Stimulated activated CD8-positive, alpha-beta memory T cell treated with anti-CD3 and anti-CD28 coated beads, Interleukin-15, amount 100 ng/mL, for 1 hour (primary cell): ENCODE measurements around the gene TAF11L10.
"Not testable (repeated sequence)": the region's sequence is repeated elsewhere in the genome, so short reads cannot be mapped to it uniquely, and the experiment has no call there.

Experiments used
- DNase-seq: peaks from one replicate; pipeline ENCODE4 v3.0.0-alpha.2; 2020; ENCODE audit warnings: low read depth

The TAF11L10 gene

GRCh38 chr5:17597728-17598127, at the start of gene TAF11L10:
Gene TAF11L10 (minus strand): TSS chr5:17597828.
- not testable (repeated sequence) for DNase-seq

DNA sequence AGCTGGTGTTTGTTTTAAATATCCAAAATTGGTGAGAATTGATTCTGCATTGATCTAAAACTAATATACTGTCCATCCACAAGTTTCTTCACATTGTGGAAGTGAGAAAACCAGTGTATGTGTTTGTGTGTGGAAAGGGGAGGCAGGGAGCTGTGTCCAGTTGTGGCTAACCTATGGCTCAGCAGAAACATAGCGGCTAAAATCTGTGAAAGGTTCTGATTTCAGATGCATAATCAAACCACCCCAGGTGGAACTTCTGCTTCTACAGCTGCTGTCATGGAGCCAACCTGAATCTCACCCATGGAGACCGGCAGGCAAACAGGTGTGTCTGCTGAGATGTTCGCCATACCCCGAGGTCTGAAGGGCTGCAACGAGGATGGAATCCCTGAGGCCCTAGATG, 36.5 kb upstream of the TAF11L10 start, which contains the start of gene TAF11L14:
TAF11L14 (plus strand) TSS at position 301 of the 400 bp plus-strand sequence.
- no peak for DNase-seq

GRCh38 chr5:17631788-17632187, 34.2 kb upstream of the TAF11L10 start, which contains the start of gene TAF11L13:
Gene TAF11L13 (plus strand): TSS chr5:17632088.
- not testable (repeated sequence) for DNase-seq

DNA sequence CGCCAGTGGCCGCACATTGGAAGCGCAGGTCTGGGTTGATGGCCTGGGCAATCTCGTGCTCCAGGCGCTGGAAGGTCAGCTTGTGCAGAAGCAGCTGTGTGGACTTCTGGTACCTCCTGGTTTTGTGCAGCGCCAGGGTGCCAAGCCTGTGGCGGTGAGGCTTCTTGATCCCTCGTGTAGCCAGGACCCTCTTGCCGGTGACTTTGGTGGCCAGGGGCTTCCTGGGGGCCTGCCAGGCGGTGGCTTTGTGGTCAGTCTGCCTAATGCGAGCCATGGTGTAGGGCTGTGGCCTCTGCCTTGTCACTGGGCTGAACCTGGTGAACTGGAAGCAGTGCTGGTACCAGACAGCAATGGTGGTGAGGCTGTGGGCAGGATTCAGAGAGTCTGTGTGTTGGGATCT, 28.1 kb upstream of the TAF11L10 start:
- no peak for DNase-seq

- DNase-seq = no peak
These were observed 23.0 kb upstream of the TAF11L10 start for GRCh38 chr5:17620627-17621026.

DNA sequence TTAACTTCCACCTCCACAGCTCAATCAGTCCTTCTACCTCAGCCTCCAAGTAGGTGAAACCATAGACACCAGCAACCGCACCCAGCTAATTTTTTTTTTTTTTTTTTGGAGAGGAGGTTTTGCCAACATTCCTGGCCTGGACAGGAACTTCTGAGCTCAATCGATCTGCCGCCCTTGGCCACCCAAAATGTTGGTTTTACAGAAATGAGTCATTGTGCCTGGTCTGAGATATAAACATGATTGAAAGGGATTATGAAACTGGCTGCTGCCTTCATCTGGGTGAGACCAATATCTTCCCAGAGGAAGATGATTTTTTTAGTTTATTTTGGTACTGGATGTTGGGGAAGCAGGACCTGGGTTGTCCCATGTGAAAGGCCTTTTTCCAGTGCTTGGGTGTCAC, 21.7 kb upstream of the TAF11L10 start:
- DNase-seq = no peak

GRCh38 chr5:17614872-17615605, 17.4 kb upstream of the TAF11L10 start:
- no peak for DNase-seq

GRCh38 chr5:17610092-17610491, 12.5 kb upstream of the TAF11L10 start, which contains the start of gene TAF11L12:
Gene TAF11L12 (plus strand): TSS chr5:17610392.
- DNase-seq = not testable (repeated sequence)

- not testable (repeated sequence) for DNase-seq
These were observed 9.8 kb upstream of the TAF11L10 start for GRCh38 chr5:17607461-17607860.

GRCh38 chr5:17604951-17605350, 7.3 kb upstream of the TAF11L10 start:
- no peak for DNase-seq

- DNase-seq = not testable (repeated sequence)
These were observed 6.3 kb upstream of the TAF11L10 start, which contains the start of gene TAF11L11 for GRCh38 chr5:17603880-17604279. Gene TAF11L11 (plus strand): TSS chr5:17604183.

GRCh38 chr5:17594255-17594654, 3.4 kb downstream of the TAF11L10 start, which contains the start of gene TAF11L9:
Gene TAF11L9 (minus strand): TSS chr5:17594394.
- not testable (repeated sequence) for DNase-seq

- DNase-seq = not testable (repeated sequence)
These were observed 6.8 kb downstream of the TAF11L10 start, which contains the start of gene TAF11L8 for GRCh38 chr5:17590860-17591259. Gene TAF11L8 (minus strand): TSS chr5:17590960.

DNA sequence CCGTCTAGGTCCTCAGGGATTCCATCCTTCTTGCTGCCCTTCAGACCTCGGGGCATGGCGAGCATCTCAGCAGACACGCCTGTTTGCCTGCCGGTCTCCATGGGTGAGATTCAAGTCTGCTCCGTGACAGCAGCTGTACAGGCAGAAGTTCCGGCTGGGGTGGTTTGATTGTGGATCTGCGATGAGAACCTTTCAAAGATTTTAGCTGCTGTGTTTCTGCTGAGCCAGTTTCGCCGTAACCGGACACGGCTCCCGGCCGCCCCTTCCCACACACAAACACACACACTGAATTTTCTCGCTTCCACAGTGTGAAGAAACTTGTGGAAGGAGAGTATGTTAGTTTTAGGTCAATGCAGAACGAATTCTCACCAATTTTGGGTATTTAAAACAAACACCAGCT, 12.0 kb downstream of the TAF11L10 start, which contains the start of gene TAF11L7:
TAF11L7 (minus strand) TSS at position 101 of the 400 bp plus-strand sequence.
- DNase-seq = not testable (repeated sequence)
